HepG2 (cell line): Measurements from ENCODE around the gene SPTBN4. TPM values are rescaled to one million over a fixed set of nuclear protein-coding genes. Genes with fewer than 3 reads are reported as not detected.

Experiments used
- ADNP ChIP-seq: sonication (generic); formaldehyde crosslinking; IDR thresholded peaks from 2 replicates; pipeline ENCODE4 v1.4.0; 2020; ENCODE audit warnings: missing genetic modification reagents
- ARID2 ChIP-seq: sonication (generic); formaldehyde crosslinking; IDR thresholded peaks from 2 replicates; pipeline ENCODE4 v1.8.1; 2022; ENCODE audit warnings: mild to moderate bottlenecking, missing genetic modification reagents, borderline replicate concordance
- BRD4 ChIP-seq: sonication (generic); formaldehyde crosslinking; IDR thresholded peaks from 2 replicates; pipeline ENCODE4 v1.4.0; 2020; ENCODE audit warnings: missing genetic modification reagents
- FOSL1 ChIP-seq: sonication (generic); formaldehyde crosslinking; IDR thresholded peaks from 2 replicates; pipeline ENCODE4 v1.9.0; 2021; ENCODE audit warnings: missing genetic modification reagents, borderline replicate concordance
- GLI4 ChIP-seq: sonication (generic); formaldehyde crosslinking; IDR thresholded peaks from 2 replicates; pipeline ENCODE4 v1.5.1; 2020; ENCODE audit warnings: missing genetic modification reagents, mild to moderate bottlenecking, moderate library complexity, borderline replicate concordance
- KLF16 ChIP-seq, 2 experiments: sonication (generic) in 1 of 2; formaldehyde crosslinking in 1 of 2; IDR thresholded peaks; 2 replicates each; pipeline versions ENCODE4 v1.6.1 to v1.8.0; 2016 to 2023; ENCODE audit warnings: missing genetic modification reagents in 2 of 2, missing compliant biosample characterization in 1 of 2
- MIXL1 ChIP-seq: IDR thresholded peaks from 2 replicates; pipeline ENCODE4 v1.6.1; 2016
- NFE2L2 ChIP-seq: fragments of 150-350 bp; IDR thresholded peaks from 2 replicates; pipeline ENCODE4 v1.6.1; 2014; ENCODE audit warnings: low read length
- NRL ChIP-seq: sonication (generic); formaldehyde crosslinking; IDR thresholded peaks from 2 replicates; pipeline ENCODE4 v1.5.0; 2020; ENCODE audit warnings: missing genetic modification reagents, mild to moderate bottlenecking, moderate library complexity, borderline replicate concordance
- PAWR ChIP-seq: sonication (generic); formaldehyde crosslinking; IDR thresholded peaks from 2 replicates; pipeline ENCODE4 v1.4.0; 2020; ENCODE audit warnings: missing genetic modification reagents, mild to moderate bottlenecking, borderline replicate concordance
- PHF5A ChIP-seq: IDR thresholded peaks from one replicate; pipeline ENCODE4 v1.6.1; 2018; ENCODE audit warnings: low read depth, missing genetic modification reagents; ENCODE audit not compliant: unreplicated experiment
- SMARCC2 ChIP-seq: fragments of 450-650 bp; IDR thresholded peaks from 2 replicates; pipeline ENCODE4 v1.6.1; 2017; ENCODE audit warnings: antibody characterized with exemption, mild to moderate bottlenecking
- SP5 ChIP-seq: IDR thresholded peaks from 2 replicates; pipeline ENCODE4 v1.6.1; 2016; ENCODE audit warnings: low read depth, borderline replicate concordance
- THAP9 ChIP-seq: sonication (generic); formaldehyde crosslinking; IDR thresholded peaks from 2 replicates; pipeline ENCODE4; 2020; ENCODE audit warnings: missing genetic modification reagents, mild to moderate bottlenecking, borderline replicate concordance
- ZBTB39 ChIP-seq: sonication (generic); formaldehyde crosslinking; IDR thresholded peaks from 2 replicates; pipeline ENCODE4 v1.5.0; 2020; ENCODE audit warnings: missing genetic modification reagents
- ZNF101 ChIP-seq: sonication (generic); formaldehyde crosslinking; IDR thresholded peaks from 2 replicates; pipeline ENCODE4 v1.4.0; 2020; ENCODE audit warnings: mild to moderate bottlenecking, low read depth, missing genetic modification reagents, borderline replicate concordance
- ZNF30 ChIP-seq: sonication (generic); formaldehyde crosslinking; IDR thresholded peaks from 2 replicates; pipeline ENCODE4 v1.5.0; 2020; ENCODE audit warnings: mild to moderate bottlenecking, missing genetic modification reagents
- polyA plus RNA-seq, 8 experiments: library from polyadenylated mRNA; depleted of rRNA in 3 of 8; stranded (reverse) in 7 of 8; unstranded in 1 of 8; fragments of >200 nt; fragmentation: Illumina TruSeq in 4 of 8; extraction: Trizol in 4 of 8; gene quantifications; 2 replicates each; pipeline versions ENCODE4 v1.2.1 to v1.2.3, GENCODE V29; 2011 to 2016; ENCODE audit warnings: low read depth in 4 of 8, missing spikeins in 1 of 8, mixed read lengths in 1 of 8; ENCODE audit not compliant: insufficient read depth in 1 of 8
- total RNA-seq, 5 experiments: library from RNA; depleted of rRNA; stranded (reverse); fragments of >200 nt; fragmentation: Illumina TruSeq; extraction: Trizol; gene quantifications; 2 replicates each; pipeline ENCODE4 v1.2.3, GENCODE V29; 2016; ENCODE audit warnings: low read depth in 1 of 5
- TF ChIP-seq, protein P1 (sequence below): sonication (generic); formaldehyde crosslinking; IDR thresholded peaks from 2 replicates; pipeline ENCODE4 v1.4.0; 2020; ENCODE audit warnings: missing genetic modification reagents
- TF ChIP-seq, protein P2 (sequence below): sonication (generic); formaldehyde crosslinking; IDR thresholded peaks from 2 replicates; pipeline ENCODE4 v1.5.0; 2020; ENCODE audit warnings: mild to moderate bottlenecking, missing genetic modification reagents, moderate library complexity

Gene SPTBN4
- total and polyA plus RNA-seq, 2 of the 13 experiments (the other 11 are each of a cell fraction or from before 2014, with no cell fraction given), result 0.11 TPM

DNA sequence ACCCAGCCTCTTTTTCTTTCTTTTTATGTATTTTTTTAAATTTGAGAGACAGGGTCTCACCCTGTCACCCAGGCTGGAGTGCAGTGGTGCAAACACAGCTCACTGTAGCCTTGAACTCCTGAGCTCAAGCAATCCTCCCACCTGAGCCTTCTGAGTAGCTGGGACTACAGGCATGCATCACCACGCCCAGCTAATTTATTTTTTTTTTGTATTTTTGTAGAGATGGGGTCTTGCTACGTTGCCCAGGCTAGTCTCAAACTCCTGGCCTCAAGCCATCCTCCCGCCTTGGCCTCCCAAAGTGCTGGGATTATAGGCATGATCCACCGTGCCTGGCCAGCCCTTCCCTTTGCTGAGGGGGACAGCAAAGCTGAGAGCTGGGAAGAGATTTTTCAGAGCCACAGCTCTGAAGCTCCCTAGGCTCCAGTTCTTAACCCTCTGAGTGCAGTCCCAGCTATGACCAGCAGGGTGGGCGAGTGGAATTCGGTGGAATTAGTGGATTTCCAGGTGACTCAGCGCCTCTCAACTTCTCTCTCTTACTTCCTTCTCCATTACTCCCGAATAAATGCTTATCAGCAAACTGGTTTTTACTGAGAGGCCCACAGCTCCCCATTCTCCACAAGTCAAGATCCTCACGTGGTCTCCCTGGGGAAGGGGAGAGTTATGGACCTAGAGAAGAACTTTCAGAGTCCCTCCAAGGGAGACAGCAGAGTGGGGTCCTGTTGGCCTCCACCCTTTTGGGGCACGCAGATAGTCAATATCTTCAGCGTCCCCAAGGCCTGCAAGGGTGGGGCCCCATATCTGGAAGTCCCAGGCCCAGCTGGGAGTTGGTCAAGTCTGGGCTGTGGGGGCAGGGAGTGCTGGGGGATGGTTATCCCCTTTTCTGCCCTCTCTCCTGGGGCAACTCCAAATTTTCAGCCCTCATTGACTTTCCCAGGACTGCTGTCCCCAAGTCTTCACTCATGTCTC is 2.5 kb upstream of the SPTBN4 start (continued):
- 0 out of 2 replicates have a peak, but pooled peaks have one; percentile 23 for TF ChIP-seq ADNP (CRISPR knock-in tag)
- TF ChIP-seq MIXL1 (CRISPR knock-in tag), result 0 out of 2 replicates have a peak, but pooled peaks have one; percentile 24
- no peak for TF ChIP-seq KLF16 (CRISPR knock-in tag; IDR thresholded peaks at IDR 0.05)
- no peak for TF ChIP-seq NRL
- 0 out of 2 replicates have a peak, but pooled peaks have one; percentile 7 for TF ChIP-seq SP5 (CRISPR knock-in tag)
- TF ChIP-seq PHF5A, result peak; percentile 13
- TF ChIP-seq SMARCC2, result no peak
- TF ChIP-seq FOSL1 (CRISPR knock-in tag), result peak; percentile 14; the same call in 1 of the 2 replicates
- no peak for TF ChIP-seq PAWR (CRISPR knock-in tag)
- TF ChIP-seq ZBTB39, result 0 out of 2 replicates have a peak, but pooled peaks have one; percentile 9
- no peak for TF ChIP-seq ARID2 (CRISPR knock-in tag)
- no peak for TF ChIP-seq ZNF101 (CRISPR knock-in tag)
- no peak for TF ChIP-seq GLI4 (CRISPR knock-in tag)
- TF ChIP-seq ZNF30 (CRISPR knock-in tag), result no peak
- no peak for TF ChIP-seq BRD4
- TF ChIP-seq, protein P1, sequence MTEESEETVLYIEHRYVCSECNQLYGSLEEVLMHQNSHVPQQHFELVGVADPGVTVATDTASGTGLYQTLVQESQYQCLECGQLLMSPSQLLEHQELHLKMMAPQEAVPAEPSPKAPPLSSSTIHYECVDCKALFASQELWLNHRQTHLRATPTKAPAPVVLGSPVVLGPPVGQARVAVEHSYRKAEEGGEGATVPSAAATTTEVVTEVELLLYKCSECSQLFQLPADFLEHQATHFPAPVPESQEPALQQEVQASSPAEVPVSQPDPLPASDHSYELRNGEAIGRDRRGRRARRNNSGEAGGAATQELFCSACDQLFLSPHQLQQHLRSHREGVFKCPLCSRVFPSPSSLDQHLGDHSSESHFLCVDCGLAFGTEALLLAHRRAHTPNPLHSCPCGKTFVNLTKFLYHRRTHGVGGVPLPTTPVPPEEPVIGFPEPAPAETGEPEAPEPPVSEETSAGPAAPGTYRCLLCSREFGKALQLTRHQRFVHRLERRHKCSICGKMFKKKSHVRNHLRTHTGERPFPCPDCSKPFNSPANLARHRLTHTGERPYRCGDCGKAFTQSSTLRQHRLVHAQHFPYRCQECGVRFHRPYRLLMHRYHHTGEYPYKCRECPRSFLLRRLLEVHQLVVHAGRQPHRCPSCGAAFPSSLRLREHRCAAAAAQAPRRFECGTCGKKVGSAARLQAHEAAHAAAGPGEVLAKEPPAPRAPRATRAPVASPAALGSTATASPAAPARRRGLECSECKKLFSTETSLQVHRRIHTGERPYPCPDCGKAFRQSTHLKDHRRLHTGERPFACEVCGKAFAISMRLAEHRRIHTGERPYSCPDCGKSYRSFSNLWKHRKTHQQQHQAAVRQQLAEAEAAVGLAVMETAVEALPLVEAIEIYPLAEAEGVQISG (CRISPR knock-in tag), result peak; percentile 38; the same call in 1 of the 2 replicates
- TF ChIP-seq THAP9 (CRISPR knock-in tag), result no peak
- TF ChIP-seq NFE2L2, result peak; percentile 78; the same call in 1 of the 2 replicates
- TF ChIP-seq, protein P2, sequence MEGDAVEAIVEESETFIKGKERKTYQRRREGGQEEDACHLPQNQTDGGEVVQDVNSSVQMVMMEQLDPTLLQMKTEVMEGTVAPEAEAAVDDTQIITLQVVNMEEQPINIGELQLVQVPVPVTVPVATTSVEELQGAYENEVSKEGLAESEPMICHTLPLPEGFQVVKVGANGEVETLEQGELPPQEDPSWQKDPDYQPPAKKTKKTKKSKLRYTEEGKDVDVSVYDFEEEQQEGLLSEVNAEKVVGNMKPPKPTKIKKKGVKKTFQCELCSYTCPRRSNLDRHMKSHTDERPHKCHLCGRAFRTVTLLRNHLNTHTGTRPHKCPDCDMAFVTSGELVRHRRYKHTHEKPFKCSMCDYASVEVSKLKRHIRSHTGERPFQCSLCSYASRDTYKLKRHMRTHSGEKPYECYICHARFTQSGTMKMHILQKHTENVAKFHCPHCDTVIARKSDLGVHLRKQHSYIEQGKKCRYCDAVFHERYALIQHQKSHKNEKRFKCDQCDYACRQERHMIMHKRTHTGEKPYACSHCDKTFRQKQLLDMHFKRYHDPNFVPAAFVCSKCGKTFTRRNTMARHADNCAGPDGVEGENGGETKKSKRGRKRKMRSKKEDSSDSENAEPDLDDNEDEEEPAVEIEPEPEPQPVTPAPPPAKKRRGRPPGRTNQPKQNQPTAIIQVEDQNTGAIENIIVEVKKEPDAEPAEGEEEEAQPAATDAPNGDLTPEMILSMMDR, result peak; percentile 77
